Measurements from ENCODE around the gene ZDHHC5. TPM values are rescaled to one million over a fixed set of nuclear protein-coding genes. Genes with fewer than 3 reads are reported as not detected.
"Not testable (repeated sequence)": the region's sequence is repeated elsewhere in the genome, so short reads cannot be mapped to it uniquely, and the experiment has no call there.

The ZDHHC5 gene
- total and polyA plus RNA-seq, 2 of the 4 experiments (the other 2 are of a cell fraction) = 19.4 to 45.7 TPM

DNA sequence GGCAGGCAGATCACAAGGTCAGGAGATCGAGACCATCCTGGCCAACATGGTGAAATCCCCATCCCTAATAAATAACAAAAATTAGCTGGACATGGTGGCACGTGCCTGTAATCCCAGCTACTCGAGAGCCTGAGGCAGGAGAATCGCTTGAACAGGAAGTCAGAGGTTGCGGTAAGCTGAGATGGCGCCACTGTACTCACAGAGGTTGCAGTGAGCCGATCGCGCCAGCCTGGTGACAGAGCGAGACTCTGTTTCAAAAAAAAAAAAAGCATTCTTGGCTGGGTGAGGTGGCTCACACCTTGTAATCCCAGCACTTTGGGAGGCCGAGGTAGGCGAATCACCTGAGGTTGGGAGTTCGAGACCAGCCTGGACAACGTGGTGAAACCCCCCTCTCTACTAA, 15.7 kb upstream of the ZDHHC5 start:
- H2BK120ac ChIP-seq (ENCODE audit: low read depth, low read length); H3K18ac ChIP-seq (ENCODE audit: low read depth, low read length); H2BK15ac ChIP-seq (ENCODE audit: low read depth, low read length); H3K27ac ChIP-seq (ENCODE audit: insufficient read depth, low read length); H4K5ac ChIP-seq (ENCODE audit: low read depth, low read length); H2AFZ ChIP-seq (replicated peaks; ENCODE audit: low read length, poor library complexity); H2BK20ac ChIP-seq (ENCODE audit: low read depth, low read length); H3K4me2 ChIP-seq (ENCODE audit: low read depth, low read length); BruUV-seq (replicated peaks); H2AK5ac ChIP-seq (ENCODE audit: low read depth, low read length); in situ Hi-C loops (cut with MboI; ENCODE audit: low sequenced_read_pairs); H2AK9ac ChIP-seq (replicated peaks; ENCODE audit: low read depth, low read length, poor library complexity); dilution Hi-C loops (cut with HindIII; ENCODE audit: low sequenced_read_pairs, unreplicated experiment); H3K9me1 ChIP-seq (ENCODE audit: insufficient read depth, low read length); ATAC-seq (ENCODE audit: low read depth); H3K4me3 ChIP-seq (ENCODE audit: insufficient read depth, low read depth, low read length); H4K8ac ChIP-seq (ENCODE audit: low read depth in 2 of 2, low read length in 2 of 2); H3K9me3 ChIP-seq (ENCODE audit: control insufficient read depth, insufficient read depth, low read length); H3K27me3 ChIP-seq (ENCODE audit: control insufficient read depth, insufficient read depth, low read length); H3K36me3 ChIP-seq (ENCODE audit: control insufficient read depth, insufficient read depth, low read length); H2BK5ac ChIP-seq (ENCODE audit: low read depth, low read length, poor library complexity, severe bottlenecking); H3K14ac ChIP-seq (replicated peaks; ENCODE audit: low read depth, low read length); intact Hi-C loops (cut with micrococcal nuclease); H3K23ac ChIP-seq (ENCODE audit: low read depth, low read length); H4K91ac ChIP-seq (ENCODE audit: insufficient read depth, low read depth, low read length); DNase-seq; H3K9ac ChIP-seq (ENCODE audit: low read depth, low read length); H3K4ac ChIP-seq (ENCODE audit: low read depth, low read length); H3K79me1 ChIP-seq (ENCODE audit: low read depth in 1 of 2, low read length in 2 of 2); H3K56ac ChIP-seq (ENCODE audit: extremely low read depth, insufficient read depth, low read length): not testable (repeated sequence)
- CTCF ChIA-PET = interaction anchor here (0.8 kb wide), 1 partner anchor 12 kb away, joined by 3 read pairs; no protein-coding TSS in a partner anchor
- WGBS, 2 experiments (ENCODE audit: extremely low coverage in 2 of 2, insufficient read length in 1 of 2) = 70% methylated on average over 5 of the region's 14 CpGs; no CpG with 5 or more reads in 1 of the 2 experiments
- Histone ChIP-seq H3K4me1 (ENCODE audit: control insufficient read depth, insufficient read depth, low read length) (peaks cover 19% of the 10 kb centered on the region), H4K20me1 (ENCODE audit: insufficient read depth, low read length) (peaks cover 17% of the 10 kb centered on the region)
- POLR2A ChIA-PET (ENCODE audit: unreplicated experiment) = interaction anchor here (0.6 kb wide), 1 partner anchor 67 kb away, joined by 5 read pairs; no protein-coding TSS in a partner anchor
